GM18507 (cell line): ENCODE results near the gene CADM2.

Experiments used
- DNase-seq: peaks from one replicate; pipeline ENCODE4 v3.0.0; 2011; ENCODE audit warnings: low read depth; ENCODE audit not compliant: insufficient read length; ENCODE audit errors: extremely low spot score
- FAIRE-seq: peaks from 2 replicates; lab custom pipeline; 2011; peaks lifted over from hg19 to GRCh38; lab: Jason Lieb, UNC

The CADM2 gene

DNA sequence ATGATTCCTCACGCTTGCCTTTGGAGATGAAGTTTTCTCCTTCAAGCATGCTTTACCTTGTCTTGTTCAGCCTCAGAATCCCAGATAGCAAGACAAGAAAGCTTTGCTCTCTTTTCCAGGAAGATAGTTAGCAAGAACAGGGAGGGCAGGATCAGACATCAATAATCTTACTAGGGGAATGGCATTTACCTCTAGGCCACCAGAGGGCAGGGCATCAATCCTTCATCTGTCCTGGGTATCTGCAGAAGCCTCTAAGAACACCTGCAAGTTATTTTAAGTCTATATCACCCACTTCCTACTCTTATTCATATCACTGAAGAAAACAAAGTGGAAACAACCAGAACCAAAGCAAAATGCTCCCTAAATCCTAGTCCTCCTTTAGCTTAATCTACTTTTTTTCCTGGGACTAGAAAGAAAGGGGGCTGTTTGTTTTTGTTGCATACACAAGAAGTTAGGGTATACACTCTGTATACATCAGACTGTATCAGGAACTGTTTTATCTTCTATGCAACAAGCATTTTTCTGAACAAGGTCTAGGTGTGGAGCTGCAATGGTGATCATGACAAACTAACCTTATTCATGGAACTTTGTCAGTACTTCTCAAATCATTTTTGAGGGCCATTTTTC lies 862.5 kb downstream of the CADM2 start:
- no peak for FAIRE-seq
- no peak for DNase-seq

- FAIRE-seq (no peak), DNase-seq (no peak)
These were observed 877.2 kb downstream of the CADM2 start for GRCh38 chr3:85835857-85836440.

DNA sequence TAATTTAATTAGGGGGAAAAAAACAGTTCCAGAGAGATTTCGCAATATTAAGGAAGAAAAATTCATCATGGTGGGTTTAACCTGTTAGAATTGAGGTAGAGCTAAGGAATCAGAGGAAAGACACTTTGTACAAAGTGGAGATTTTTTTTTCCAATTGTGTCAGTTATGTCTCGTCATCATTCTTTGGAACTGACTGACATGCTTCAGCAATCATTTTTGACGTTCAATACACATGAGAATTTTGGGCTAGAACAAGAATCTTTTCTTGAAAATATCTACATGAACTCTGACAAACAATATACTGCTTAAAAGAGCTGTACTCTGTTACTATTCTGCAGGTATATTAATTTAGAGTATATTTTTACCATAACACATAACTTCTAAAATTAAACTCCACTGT lies 878.6 kb downstream of the CADM2 start:
- no peak for DNase-seq
- no peak for FAIRE-seq

DNA sequence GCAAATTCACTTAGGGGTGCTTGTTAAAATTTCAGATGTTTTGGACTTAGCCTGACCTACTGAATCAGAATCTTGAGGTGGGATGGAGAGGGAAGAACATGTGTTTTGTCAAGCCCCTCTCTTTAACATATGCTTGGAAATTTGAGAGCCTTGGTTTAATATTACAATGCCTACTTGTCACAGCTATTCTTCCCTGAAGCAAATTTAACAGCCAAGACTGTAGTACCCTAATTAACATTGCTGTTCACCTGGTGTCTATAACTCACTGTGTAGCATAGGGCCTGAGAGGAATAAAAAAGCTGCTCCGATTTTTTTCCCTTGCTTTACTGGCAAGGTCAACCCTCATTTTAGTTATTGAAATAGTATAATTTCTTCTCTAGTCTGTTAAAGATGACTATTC lies 880.1 kb downstream of the CADM2 start:
- FAIRE-seq: no peak
- no peak for DNase-seq

DNA sequence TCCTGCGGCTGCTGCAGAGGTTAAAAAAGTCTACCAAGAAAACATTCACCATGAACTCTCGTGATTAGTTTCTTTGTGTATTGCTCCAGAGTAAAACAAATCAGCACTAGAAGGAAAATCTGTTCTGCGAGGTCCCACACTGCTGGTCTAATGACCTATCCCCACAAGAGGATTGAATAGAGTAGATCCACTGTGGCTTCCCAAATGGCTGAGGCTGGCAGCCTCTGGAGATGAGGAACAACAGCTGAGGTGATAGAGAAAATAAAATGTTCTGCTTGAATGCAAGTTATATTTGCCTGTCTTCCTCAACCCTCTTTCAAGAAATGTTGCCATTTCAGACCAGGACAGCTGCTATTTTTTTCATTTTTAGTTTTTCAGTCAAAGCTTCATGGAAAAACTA lies 883.3 kb downstream of the CADM2 start:
- DNase-seq (no peak), FAIRE-seq (no peak)

DNA sequence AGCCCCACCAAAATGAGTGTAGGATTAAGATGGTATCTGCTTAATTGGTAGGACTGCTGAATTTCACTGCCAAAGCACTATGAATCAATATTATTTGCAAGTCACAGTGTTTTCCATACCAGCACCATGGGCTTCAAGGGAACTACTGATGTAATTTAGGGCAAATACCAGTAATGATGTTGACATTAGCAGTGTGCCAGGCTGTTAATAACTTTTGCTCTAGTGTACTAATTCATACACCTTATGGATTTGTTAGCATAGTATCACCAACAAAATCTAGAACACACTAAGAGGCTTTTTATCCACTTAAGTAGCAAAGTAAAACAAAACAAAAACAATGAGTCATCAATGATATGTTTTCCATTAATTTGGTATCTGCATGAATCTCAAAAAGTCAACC lies 888.2 kb downstream of the CADM2 start:
- no peak for FAIRE-seq

GRCh38 chr3:85851071-85851470 lies 892.3 kb downstream of the CADM2 start:
- FAIRE-seq: no peak

More for the DNA sequence above, 888.2 kb downstream of the CADM2 start:
- no peak for DNase-seq

GRCh38 chr3:85853805-85854204 lies 895.0 kb downstream of the CADM2 start:
- no peak for FAIRE-seq
- DNase-seq: no peak

More at GRCh38 chr3:85851071-85851470, 892.3 kb downstream of the CADM2 start:
- no peak for DNase-seq

GRCh38 chr3:85862893-85863455 lies 904.2 kb downstream of the CADM2 start:
- FAIRE-seq (no peak), DNase-seq (no peak)

- DNase-seq (no peak), FAIRE-seq (no peak)
These were observed 906.1 kb downstream of the CADM2 start for GRCh38 chr3:85864896-85865295.

GRCh38 chr3:85867072-85867471 lies 908.3 kb downstream of the CADM2 start:
- no peak for FAIRE-seq
- no peak for DNase-seq

DNA sequence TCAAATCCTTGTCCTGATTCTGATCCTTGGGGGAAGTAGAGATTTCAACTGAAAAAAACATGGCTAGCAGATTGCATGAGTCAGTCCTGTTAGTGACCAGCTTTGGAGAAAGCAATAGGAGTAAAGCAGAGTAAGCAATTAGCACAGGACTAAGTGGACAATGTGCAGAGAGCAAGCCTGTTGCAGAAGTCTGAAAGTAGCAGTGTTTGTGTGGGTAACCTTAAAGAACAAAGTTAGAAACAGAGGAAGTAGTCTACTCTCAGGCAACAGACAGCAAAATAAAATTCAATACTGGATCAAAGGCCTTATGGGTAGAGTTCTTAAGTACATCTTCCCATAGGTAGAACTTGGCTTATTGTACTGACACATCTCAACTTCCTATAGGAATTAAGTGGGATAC lies 916.8 kb downstream of the CADM2 start:
- no peak for FAIRE-seq
- no peak for DNase-seq

DNA sequence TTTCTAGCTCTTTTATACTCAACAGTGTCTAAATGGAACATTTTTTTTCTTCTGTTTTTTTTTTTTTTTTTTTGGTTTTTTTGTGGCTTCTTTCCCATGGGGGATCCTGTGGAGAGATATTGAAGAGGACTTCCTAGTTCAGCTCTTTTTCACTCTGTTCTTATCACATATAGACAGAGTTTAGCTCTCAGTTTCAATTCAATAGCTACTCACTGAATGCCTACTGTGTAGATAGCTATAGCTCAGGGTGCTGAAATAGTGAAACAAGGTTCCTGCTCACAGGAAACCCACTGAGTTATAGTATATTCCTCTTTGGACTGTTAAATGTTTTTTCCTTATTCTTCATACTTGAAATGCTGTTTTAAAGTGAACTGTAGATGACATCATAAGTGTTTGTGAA lies 918.8 kb downstream of the CADM2 start:
- FAIRE-seq: no peak
- DNase-seq: no peak

GRCh38 chr3:85881833-85882393 lies 923.1 kb downstream of the CADM2 start:
- FAIRE-seq (no peak), DNase-seq (no peak)

DNA sequence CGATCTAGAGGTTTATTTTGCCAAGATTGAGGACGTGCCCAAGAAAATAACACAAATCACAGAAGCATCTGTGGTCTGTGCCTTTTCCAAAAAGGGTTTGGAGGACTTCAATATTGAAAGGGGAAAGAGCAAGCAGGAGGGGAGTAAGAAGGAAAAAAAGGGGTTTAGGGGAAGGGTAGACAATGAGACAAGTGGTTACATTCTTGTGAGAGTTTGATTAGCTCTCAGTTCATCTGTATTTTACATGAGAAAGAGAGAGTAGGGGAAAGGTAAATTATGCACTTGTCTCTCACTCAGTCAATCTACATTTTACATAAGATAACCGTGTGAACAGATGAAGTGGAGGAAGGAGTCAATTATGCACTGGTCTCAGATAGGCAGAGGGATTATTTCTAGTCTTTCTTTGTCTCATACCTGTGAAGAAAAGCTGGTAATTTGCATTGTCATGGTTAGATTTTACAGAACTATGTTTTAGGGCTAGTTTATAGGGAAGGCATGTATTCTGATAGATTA lies 931.3 kb downstream of the CADM2 start:
- DNase-seq (no peak), FAIRE-seq (no peak)

DNA sequence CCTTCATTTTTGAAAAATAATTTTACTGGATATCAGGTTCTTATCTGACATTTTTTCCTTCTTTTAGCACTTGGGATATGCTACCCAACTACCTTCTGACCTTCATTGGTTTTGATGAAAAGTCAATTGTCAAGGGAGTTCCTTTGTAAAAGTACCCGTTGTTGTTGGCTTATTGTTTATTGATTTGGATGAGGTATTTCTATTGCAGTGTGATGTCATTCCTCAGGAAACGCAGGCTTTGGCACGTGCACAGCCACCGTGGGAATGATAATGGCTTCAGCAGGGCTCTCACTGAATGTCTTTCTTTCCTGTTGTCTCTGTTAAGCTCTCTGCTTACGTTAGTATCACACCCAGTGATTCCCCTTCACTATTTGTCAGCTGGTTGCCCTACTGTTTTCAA lies 944.6 kb downstream of the CADM2 start:
- FAIRE-seq (no peak), DNase-seq (no peak)

DNA sequence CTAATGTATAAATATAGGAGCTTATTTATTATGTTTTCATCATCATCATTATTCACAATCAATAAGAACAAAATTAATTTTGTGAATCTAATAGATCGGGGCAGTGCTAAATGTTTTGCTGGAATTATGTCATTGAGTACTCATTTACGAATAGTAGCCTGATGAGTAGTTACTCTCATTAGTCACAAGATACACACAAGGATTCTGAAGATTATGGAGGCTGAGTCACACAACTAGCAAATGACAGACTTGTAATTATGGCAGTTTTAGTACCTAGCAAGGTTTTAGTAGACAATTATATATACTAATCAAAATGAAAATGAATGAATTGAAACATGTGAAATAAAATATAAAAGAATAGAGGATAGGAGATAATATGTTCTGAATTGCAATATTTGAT lies 954.2 kb downstream of the CADM2 start:
- FAIRE-seq: no peak
- no peak for DNase-seq

GRCh38 chr3:85922374-85922773 lies 963.6 kb downstream of the CADM2 start:
- no peak for DNase-seq
- FAIRE-seq: no peak

- DNase-seq: no peak
- no peak for FAIRE-seq
These were observed 971.9 kb downstream of the CADM2 start for GRCh38 chr3:85930718-85931117.

- FAIRE-seq (no peak), DNase-seq (no peak)
These were observed 974.5 kb downstream of the CADM2 start for GRCh38 chr3:85933326-85933725.

GRCh38 chr3:85935171-85935570 lies 976.4 kb downstream of the CADM2 start:
- FAIRE-seq: no peak
- no peak for DNase-seq
